Measurements from ENCODE around the gene PGAM1.

DNA sequence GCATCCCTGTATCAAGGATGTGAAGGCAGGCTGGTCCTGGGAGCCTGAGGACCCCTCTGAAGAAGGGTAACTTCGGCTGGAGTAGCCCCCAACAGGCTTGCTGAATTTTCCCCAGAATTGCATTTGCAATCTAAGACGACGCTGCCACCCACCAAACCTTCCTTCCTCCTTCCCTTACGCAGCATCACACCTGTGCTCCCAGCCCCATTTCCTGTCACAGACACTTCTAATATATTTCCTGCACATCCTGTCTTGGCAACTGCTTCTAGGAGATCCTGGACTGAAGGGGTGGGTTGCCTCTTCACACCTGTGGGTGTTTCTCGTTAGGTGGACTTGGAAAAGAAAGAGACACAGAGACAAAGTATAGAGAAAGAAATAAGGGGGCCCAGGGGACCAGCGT lies 9.4 kb upstream of the PGAM1 start:
- TF ChIP-seq, protein P1, sequence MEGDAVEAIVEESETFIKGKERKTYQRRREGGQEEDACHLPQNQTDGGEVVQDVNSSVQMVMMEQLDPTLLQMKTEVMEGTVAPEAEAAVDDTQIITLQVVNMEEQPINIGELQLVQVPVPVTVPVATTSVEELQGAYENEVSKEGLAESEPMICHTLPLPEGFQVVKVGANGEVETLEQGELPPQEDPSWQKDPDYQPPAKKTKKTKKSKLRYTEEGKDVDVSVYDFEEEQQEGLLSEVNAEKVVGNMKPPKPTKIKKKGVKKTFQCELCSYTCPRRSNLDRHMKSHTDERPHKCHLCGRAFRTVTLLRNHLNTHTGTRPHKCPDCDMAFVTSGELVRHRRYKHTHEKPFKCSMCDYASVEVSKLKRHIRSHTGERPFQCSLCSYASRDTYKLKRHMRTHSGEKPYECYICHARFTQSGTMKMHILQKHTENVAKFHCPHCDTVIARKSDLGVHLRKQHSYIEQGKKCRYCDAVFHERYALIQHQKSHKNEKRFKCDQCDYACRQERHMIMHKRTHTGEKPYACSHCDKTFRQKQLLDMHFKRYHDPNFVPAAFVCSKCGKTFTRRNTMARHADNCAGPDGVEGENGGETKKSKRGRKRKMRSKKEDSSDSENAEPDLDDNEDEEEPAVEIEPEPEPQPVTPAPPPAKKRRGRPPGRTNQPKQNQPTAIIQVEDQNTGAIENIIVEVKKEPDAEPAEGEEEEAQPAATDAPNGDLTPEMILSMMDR (conservative IDR thresholded peaks at IDR 0.05; ENCODE audit: low read depth, low read length), result no peak
- TF ChIP-seq, protein P2, sequence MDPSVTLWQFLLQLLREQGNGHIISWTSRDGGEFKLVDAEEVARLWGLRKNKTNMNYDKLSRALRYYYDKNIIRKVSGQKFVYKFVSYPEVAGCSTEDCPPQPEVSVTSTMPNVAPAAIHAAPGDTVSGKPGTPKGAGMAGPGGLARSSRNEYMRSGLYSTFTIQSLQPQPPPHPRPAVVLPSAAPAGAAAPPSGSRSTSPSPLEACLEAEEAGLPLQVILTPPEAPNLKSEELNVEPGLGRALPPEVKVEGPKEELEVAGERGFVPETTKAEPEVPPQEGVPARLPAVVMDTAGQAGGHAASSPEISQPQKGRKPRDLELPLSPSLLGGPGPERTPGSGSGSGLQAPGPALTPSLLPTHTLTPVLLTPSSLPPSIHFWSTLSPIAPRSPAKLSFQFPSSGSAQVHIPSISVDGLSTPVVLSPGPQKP (IDR thresholded peaks at IDR 0.05; ENCODE audit: borderline replicate concordance, low read depth, low read length), result no peak
- TF ChIP-seq RCOR1 (IDR thresholded peaks at IDR 0.05; ENCODE audit: insufficient replicate concordance, low read length), result no peak
- no peak for TF ChIP-seq SMC3 (IDR thresholded peaks at IDR 0.05; ENCODE audit: low read depth, low read length)
- TF ChIP-seq, protein P3, sequence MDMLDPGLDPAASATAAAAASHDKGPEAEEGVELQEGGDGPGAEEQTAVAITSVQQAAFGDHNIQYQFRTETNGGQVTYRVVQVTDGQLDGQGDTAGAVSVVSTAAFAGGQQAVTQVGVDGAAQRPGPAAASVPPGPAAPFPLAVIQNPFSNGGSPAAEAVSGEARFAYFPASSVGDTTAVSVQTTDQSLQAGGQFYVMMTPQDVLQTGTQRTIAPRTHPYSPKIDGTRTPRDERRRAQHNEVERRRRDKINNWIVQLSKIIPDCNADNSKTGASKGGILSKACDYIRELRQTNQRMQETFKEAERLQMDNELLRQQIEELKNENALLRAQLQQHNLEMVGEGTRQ (IDR thresholded peaks at IDR 0.05; ENCODE audit: low read depth, low read length), result no peak
- TF ChIP-seq RFX5 (IDR thresholded peaks at IDR 0.05; ENCODE audit: low read depth, low read length), result no peak
- TF ChIP-seq POLR2A (IDR thresholded peaks at IDR 0.05; ENCODE audit: low read depth, low read length), result no peak
- TF ChIP-seq RAD21 (IDR thresholded peaks at IDR 0.05; ENCODE audit: low read length), result no peak
- no peak for TF ChIP-seq FOS (IDR thresholded peaks at IDR 0.05; ENCODE audit: low read depth, low read length)
- TF ChIP-seq MAZ (IDR thresholded peaks at IDR 0.05; ENCODE audit: borderline replicate concordance, low read depth, low read length), result no peak
- TF ChIP-seq CHD1 (IDR thresholded peaks at IDR 0.05; ENCODE audit: low read depth, low read length), result no peak
- TF ChIP-seq BHLHE40 (IDR thresholded peaks at IDR 0.05; ENCODE audit: low read depth, low read length), result no peak
- TF ChIP-seq CEBPB (IDR thresholded peaks at IDR 0.05; ENCODE audit: low read depth, low read length), result no peak
